ENCODE results near the gene ARHGEF40.

GRCh38 chr14:21098892-21099595 lies 28.9 kb downstream of the ARHGEF40 start:
- TF ChIP-seq POLR2A (IDR thresholded peaks at IDR 0.05) (no peak), CTCF (IDR thresholded peaks at IDR 0.05) (no peak), EP300 (IDR thresholded peaks at IDR 0.05) (no peak), POLR2AphosphoS5 (IDR thresholded peaks at IDR 0.05) (no peak)
